Measurements from ENCODE around the gene PTPRO.

PTPRO gene

GRCh38 chr12:15599266-15600037 is 277.1 kb downstream of the PTPRO start:
- Histone ChIP-seq H3K27ac (ENCODE audit: low read depth, low read length) (no peak overlapping the region), H3K4me1 (ENCODE audit: control insufficient read depth, low read length) (no peaks in the 10 kb centered on the region), H3K9me2 (replicated peaks; ENCODE audit: control insufficient read depth, low read length) (no peaks in the 10 kb centered on the region), H3K4me3 (ENCODE audit: low read length) (no peak overlapping the region), H4K20me1 (ENCODE audit: control insufficient read depth, insufficient read depth, low read depth, low read length) (no peaks in the 10 kb centered on the region), H3K9me3 (ENCODE audit: control insufficient read depth, insufficient read depth, low read length) (no peaks in the 10 kb centered on the region), H3K36me3 (ENCODE audit: control insufficient read depth, low read length) (no peaks in the 10 kb centered on the region), H3K27me3 (ENCODE audit: control insufficient read depth, low read length) (peaks cover 6% of the 10 kb centered on the region), H3K79me2 (ENCODE audit: control insufficient read depth, low read length) (no peaks in the 10 kb centered on the region), H3K4me2 (ENCODE audit: low read length) (no peak overlapping the region), H3F3A (ENCODE audit: control insufficient read depth, insufficient read depth) (no peaks in the 10 kb centered on the region)
- no peak for TF ChIP-seq EZH2phosphoT487 (IDR thresholded peaks at IDR 0.05; ENCODE audit: borderline replicate concordance, low read length)
- no peak for TF ChIP-seq CTCF (IDR thresholded peaks at IDR 0.05; ENCODE audit: low read depth, low read length, poor library complexity, severe bottlenecking)

- H3K4me2 ChIP-seq (ENCODE audit: low read length): no peak overlapping the region
- peaks cover 6% of the 10 kb centered on the region for H3K27me3 ChIP-seq (ENCODE audit: control insufficient read depth, low read length)
- H3K36me3 ChIP-seq (ENCODE audit: control insufficient read depth, low read length): no peaks in the 10 kb centered on the region
- no peaks in the 10 kb centered on the region for H3K9me3 ChIP-seq (ENCODE audit: control insufficient read depth, insufficient read depth, low read length)
- no peaks in the 10 kb centered on the region for H3K4me1 ChIP-seq (ENCODE audit: control insufficient read depth, low read length)
- H4K20me1 ChIP-seq (ENCODE audit: control insufficient read depth, insufficient read depth, low read depth, low read length): no peaks in the 10 kb centered on the region
- H3F3A ChIP-seq (ENCODE audit: control insufficient read depth, insufficient read depth): no peaks in the 10 kb centered on the region
- TF ChIP-seq CTCF (IDR thresholded peaks at IDR 0.05; ENCODE audit: low read depth, low read length, poor library complexity, severe bottlenecking) (no peak), EZH2phosphoT487 (IDR thresholded peaks at IDR 0.05; ENCODE audit: borderline replicate concordance, low read length) (no peak)
- H3K27ac ChIP-seq (ENCODE audit: low read depth, low read length): no peak overlapping the region
- no peak overlapping the region for H3K4me3 ChIP-seq (ENCODE audit: low read length)
- no peaks in the 10 kb centered on the region for H3K79me2 ChIP-seq (ENCODE audit: control insufficient read depth, low read length)
- no peaks in the 10 kb centered on the region for H3K9me2 ChIP-seq (replicated peaks; ENCODE audit: control insufficient read depth, low read length)
Measured at GRCh38 chr12:15600223-15600935, 278.1 kb downstream of the PTPRO start.

- H3K36me3 ChIP-seq (ENCODE audit: control insufficient read depth, low read length): no peaks in the 10 kb centered on the region
- no peak overlapping the region for H3K27ac ChIP-seq (ENCODE audit: low read depth, low read length)
- no peak for TF ChIP-seq EZH2phosphoT487 (IDR thresholded peaks at IDR 0.05; ENCODE audit: borderline replicate concordance, low read length)
- no peak for TF ChIP-seq CTCF (IDR thresholded peaks at IDR 0.05; ENCODE audit: low read depth, low read length, poor library complexity, severe bottlenecking)
- no peaks in the 10 kb centered on the region for H3K9me2 ChIP-seq (replicated peaks; ENCODE audit: control insufficient read depth, low read length)
- peaks cover 6% of the 10 kb centered on the region for H3K27me3 ChIP-seq (ENCODE audit: control insufficient read depth, low read length)
- H3K4me2 ChIP-seq (ENCODE audit: low read length): no peak overlapping the region
- no peak overlapping the region for H3K4me3 ChIP-seq (ENCODE audit: low read length)
- H3K9me3 ChIP-seq (ENCODE audit: control insufficient read depth, insufficient read depth, low read length): no peaks in the 10 kb centered on the region
- H3F3A ChIP-seq (ENCODE audit: control insufficient read depth, insufficient read depth): no peaks in the 10 kb centered on the region
- no peaks in the 10 kb centered on the region for H4K20me1 ChIP-seq (ENCODE audit: control insufficient read depth, insufficient read depth, low read depth, low read length)
- H3K4me1 ChIP-seq (ENCODE audit: control insufficient read depth, low read length): no peaks in the 10 kb centered on the region
- no peaks in the 10 kb centered on the region for H3K79me2 ChIP-seq (ENCODE audit: control insufficient read depth, low read length)
Measured at GRCh38 chr12:15601210-15601800, 279.0 kb downstream of the PTPRO start.
